GM10248 (cell line): ENCODE data around the gene MYH14.

Experiments used
- CTCF ChIA-PET: fragments of 300-600 bp; sonication (Branson Sonifier 250); formaldehyde crosslinking; extraction: SDS; loops from one replicate; lab custom pipeline; 2021; ENCODE audit warnings: antibody characterized with exemption; lab: Yijun Ruan, JAX
- POLR2A ChIA-PET: fragments of 350-650 bp; sonication (Branson Sonifier 250); formaldehyde crosslinking; extraction: SDS; loops from one replicate; lab custom pipeline; 2020; ENCODE audit warnings: antibody characterized with exemption; lab: Yijun Ruan, JAX
- DNase-seq: peaks from one replicate; pipeline ENCODE4 v3.0.0; 2012; ENCODE audit errors: extremely low spot score
- TF ChIP-seq, protein P1 (sequence below): IDR thresholded peaks from 2 replicates; pipeline ENCODE4 v1.5.1; 2012; ENCODE audit warnings: mild to moderate bottlenecking, low read depth; ENCODE audit errors: extremely low read depth, missing control alignments, control extremely low read depth

The MYH14 gene

DNA sequence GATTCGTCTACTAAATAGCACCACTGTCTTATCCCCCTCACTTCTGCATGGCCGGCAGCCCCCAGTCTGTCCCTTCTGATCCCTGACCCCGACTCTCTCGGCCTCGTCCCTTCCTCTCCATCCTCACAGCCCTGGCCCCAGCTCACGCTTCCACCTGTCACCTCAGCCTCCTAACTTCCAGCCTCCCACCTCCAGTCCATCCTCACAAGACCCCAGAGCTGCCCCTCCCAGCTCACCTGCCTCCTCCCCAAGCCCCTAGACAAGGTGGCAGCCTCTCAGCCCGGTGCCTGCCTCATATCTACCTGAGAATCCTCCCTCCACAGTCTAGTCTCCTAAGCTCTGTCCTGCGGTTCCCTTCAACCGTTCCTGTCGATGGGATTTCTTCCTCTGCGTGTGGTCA, 115.7 kb downstream of the MYH14 start:
- ChIA-PET CTCF (interaction anchor here (0.8 kb wide), 1 partner anchor 9 kb away, joined by 5 read pairs; no protein-coding TSS in a partner anchor), POLR2A (interaction anchor here (0.6 kb wide), 1 partner anchor 1189 kb away, joined by 5 read pairs; no protein-coding TSS in a partner anchor)
- TF ChIP-seq, protein P1, sequence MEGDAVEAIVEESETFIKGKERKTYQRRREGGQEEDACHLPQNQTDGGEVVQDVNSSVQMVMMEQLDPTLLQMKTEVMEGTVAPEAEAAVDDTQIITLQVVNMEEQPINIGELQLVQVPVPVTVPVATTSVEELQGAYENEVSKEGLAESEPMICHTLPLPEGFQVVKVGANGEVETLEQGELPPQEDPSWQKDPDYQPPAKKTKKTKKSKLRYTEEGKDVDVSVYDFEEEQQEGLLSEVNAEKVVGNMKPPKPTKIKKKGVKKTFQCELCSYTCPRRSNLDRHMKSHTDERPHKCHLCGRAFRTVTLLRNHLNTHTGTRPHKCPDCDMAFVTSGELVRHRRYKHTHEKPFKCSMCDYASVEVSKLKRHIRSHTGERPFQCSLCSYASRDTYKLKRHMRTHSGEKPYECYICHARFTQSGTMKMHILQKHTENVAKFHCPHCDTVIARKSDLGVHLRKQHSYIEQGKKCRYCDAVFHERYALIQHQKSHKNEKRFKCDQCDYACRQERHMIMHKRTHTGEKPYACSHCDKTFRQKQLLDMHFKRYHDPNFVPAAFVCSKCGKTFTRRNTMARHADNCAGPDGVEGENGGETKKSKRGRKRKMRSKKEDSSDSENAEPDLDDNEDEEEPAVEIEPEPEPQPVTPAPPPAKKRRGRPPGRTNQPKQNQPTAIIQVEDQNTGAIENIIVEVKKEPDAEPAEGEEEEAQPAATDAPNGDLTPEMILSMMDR: no peak
- no peak for DNase-seq

GRCh38 chr19:50320051-50320450, 116.6 kb downstream of the MYH14 start:
- no peak for DNase-seq
- ChIA-PET CTCF (interaction anchor here (1.0 kb wide), 1 partner anchor 8 kb away, joined by 4 read pairs; no protein-coding TSS in a partner anchor), POLR2A (no interaction called here)
- TF ChIP-seq, protein P1: no peak

DNA sequence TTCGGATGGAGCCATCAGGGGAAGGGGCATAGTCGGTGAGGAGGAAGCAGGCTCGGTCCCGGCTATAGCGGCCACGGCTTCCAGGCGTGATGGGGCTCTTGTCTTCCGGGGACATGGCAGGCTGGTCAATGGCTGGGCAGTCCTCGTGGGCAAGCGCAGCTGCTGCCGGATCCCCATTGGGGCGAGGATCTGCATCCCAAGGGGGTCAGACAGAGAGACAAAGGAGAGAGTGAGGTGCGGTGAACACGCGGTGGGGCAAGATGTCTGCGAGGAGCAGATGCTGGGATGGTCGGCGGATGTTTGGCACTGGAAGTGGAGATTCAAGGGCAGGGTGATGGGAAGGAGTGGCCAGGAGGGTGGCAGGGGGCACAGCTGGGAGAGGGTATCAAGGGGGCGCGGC, 117.2 kb downstream of the MYH14 start:
- no peak for DNase-seq
- TF ChIP-seq, protein P1: no peak
- ChIA-PET CTCF (no interaction called here), POLR2A (no interaction called here)

DNA sequence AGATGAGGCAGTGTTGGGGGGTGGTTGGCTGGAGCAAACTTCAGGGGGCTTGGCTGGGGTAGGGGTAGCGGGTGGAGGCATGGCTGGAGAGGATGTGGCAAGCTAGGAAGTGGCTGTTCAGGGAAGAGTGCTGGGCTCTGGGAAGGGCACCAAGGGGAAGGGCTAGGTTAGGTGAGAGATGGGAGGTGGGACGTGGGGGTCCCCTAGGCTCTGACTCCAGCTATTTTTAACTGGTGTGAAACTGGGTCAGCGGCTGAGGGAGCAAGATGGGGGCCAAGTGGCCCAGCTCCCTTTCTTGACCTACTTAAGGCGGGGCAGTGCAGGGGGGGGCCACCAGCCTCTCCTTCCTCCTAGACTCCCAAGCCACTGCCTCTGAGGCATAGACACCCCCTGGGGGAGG, 118.4 kb downstream of the MYH14 start:
- TF ChIP-seq, protein P1: no peak
- CTCF ChIA-PET: no interaction called here
- no peak for DNase-seq
- POLR2A ChIA-PET: interaction anchor here (0.5 to 0.7 kb wide), 3 partner anchors 368 to 642 kb away, joined by 3 to 9 read pairs (median 3); no protein-coding TSS in a partner anchor

DNA sequence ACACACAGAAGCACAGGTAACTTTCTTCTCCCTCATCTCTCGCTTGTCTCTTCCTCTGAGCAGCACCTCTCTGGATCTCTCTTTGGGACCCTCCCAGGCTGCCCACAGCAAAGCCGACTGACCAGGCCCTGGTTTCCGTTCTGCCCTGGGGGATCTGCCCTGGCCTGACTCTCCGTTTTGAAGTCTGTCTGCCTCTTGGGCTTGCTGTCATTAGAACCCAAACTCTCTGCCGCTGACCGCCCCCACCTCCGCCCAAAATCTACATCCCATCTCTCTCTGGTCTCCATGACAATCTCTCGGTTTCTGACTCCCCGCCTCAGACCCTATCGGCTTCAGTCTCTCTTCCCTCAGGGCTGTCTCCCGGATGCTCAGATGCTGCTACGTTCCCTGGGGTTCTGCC, 118.8 kb downstream of the MYH14 start:
- TF ChIP-seq, protein P1: no peak
- no peak for DNase-seq
- ChIA-PET POLR2A (interaction anchor here (0.5 to 0.6 kb wide), 2 partner anchors 461 to 642 kb away, joined by 3 to 9 read pairs; no protein-coding TSS in a partner anchor), CTCF (no interaction called here)

DNA sequence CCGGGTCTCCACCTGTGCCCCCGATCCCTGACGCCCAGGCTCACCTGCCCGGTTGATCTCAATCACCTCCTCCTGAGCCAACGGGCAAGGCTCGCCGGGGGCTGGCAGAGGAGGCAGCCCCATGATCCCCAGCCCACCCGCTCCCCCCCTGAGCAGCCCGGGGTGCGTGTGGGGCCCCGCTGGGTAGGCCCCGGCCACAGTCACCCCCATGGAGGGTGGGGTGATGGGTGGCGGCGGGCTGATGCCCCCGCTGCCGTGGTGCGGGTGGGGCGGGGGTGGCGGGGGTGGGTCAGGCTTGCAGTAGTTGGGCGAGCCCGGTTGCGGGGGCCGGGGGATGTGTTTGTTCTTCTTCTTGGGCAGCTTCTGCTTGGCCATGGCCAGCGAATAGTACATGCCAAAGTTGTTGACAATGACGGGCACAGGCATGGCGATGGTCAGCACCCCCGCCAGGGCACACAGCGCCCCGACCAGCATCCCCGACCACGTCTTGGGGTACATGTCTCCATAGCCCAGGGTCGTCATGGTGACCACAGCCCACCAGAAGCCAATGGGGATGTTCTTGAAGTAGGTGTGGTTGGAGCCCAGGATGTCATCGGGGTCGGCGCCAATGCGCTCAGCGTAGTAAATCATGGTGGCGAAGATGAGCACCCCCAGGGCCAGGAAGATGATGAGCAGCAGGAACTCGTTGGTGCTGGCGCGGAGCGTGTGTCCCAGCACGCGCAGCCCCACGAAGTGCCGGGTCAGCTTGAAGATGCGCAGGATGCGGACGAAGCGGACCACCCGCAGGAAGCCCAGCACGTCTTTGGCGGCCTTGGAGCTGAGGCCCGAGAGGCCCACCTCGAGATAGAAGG, 119.7 kb downstream of the MYH14 start:
- no peak for DNase-seq
- TF ChIP-seq, protein P1: no peak
- ChIA-PET CTCF (no interaction called here), POLR2A (interaction anchor here (0.6 kb wide), 1 partner anchor 285 kb away, joined by 8 read pairs; no protein-coding TSS in a partner anchor)
